GM19193 (cell line): Measurements from ENCODE around the gene PDE4D.

Experiments used
- POLR2A ChIP-seq: IDR thresholded peaks from 4 replicates; pipeline ENCODE4 v1.6.1; 2011; ENCODE audit not compliant: insufficient read depth, insufficient read length; ENCODE audit errors: extremely low read depth

The PDE4D gene

DNA sequence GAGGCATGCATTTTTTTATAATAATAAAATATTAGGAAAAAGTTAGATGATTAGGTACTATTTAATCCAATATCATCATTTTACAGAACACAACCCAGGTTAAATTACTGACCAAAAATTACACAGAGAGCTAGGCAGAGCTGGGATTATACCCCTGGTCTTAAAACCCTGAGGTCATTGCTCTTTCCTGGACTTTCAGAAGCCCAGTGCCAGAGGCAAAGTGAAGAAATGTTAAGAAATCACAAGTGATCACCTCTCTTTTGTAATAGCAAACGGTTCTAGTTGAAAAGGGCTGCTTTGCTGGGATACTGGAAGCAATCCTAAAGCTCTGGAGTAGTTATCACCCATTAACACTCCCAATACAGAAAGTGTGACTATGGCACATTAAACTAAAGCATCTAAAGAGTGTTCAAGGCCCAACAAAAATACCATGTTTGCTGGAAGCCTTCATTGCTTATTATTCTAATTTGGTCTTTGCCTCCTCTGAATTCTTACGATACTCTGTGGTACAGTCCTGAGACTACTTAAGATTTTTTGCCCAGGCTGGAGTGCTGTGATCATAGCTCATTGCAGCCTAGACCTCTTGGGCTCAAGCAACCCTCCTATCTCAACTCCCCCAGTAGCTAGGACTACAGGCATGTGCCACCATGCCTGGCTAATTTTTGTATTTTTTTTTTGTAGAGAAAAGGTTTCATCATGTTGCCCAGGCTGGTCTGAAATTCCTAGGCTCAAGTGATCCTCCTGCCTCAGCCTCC, 734.7 kb downstream of the PDE4D start:
- no peak for TF ChIP-seq POLR2A

DNA sequence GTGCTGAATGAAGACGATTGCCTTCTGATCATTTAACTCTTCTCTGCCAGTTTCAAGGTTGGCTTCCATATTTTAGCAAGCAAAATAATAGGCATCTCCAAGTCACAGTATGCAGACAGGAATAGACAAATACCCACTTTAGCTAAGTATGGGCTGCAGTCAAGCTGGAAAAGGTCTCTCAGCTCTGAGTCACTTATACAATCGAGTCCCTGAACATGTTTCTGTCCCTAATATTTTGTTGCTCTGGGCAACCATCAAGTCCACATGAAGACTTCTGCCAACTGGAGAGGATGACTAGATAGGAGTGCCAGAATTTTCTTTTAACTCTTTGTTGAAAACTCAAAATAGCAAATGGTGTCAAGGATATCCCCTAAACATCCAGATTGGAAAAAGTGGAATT, 735.4 kb downstream of the PDE4D start:
- TF ChIP-seq POLR2A = no peak

DNA sequence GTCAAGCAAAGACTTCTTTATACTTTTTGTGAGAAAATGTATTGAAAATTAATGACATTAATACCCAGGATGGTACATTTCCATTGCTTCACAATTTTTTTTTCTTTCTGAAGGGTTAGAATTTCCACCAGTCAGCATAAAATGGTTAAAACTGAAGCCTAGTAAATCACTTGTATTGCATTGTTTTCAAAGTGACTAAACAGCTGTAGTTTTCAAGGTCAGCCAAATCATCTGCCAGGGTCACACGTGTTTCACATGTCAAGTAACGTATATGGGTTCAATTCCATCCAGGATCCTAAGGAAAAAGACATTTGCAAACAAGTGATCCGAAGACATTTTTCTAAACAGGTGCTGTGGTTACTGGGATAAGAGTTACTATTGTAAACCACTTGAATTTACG, 736.5 kb downstream of the PDE4D start:
- TF ChIP-seq POLR2A = no peak

DNA sequence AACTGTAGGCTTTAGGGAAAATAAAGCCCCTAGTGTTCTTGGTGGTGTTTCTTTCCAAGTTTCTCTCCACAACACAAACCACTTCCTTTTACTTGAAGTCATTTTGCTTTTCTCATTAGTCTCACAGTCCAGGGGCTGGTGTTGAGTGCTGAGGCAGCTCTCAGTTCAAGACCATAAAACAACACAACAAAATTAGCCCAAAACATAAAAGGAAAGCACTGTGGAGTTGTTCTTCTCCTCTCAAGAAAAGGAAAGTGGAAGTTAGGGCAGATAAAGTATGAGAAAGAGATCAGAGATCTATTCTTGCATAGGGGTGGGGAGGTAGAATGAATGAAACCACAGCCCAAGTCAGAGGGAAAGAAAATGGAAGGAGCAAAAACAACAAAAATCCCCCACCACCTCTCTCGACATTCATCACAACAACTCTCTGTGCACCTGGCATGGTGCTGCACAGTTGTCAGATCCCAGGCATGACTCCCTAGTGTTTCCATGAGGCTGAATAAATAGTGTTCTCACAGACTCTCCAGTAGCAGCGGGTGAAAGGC, 740.8 kb downstream of the PDE4D start:
- TF ChIP-seq POLR2A = no peak

DNA sequence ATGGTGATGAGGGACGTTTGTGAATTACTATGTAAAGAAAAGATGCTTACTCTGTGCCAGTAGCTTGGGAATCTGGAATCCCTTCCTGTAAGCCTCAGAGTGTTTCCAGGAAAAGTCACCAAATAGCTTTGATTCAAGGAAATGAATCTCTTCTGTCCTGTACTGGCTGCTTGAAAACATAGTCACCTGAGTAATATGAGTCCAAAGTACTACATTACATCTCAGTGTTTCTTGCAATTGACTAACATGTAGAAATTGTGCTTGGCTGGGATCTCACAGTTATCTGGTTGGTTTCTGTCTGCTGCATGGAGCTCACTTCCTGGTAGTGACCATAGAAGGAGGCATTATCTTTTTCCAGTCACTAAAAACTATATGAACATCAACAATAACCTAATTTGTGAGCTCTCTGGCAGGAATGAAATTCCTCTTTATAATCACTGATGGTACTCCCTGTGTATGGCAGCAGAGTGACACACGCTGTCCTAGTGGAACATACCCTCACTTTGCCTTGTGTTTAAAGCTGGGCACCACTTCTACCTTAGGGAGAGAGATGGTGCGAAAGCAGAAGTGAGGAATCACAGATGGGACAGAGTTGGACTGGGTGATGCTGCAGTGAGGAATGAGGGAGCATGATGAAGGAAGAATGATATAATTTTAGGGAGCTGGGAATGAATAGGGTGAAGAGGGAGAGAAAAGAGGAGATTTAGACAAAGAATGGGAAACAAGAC, 742.2 kb downstream of the PDE4D start:
- TF ChIP-seq POLR2A = no peak

DNA sequence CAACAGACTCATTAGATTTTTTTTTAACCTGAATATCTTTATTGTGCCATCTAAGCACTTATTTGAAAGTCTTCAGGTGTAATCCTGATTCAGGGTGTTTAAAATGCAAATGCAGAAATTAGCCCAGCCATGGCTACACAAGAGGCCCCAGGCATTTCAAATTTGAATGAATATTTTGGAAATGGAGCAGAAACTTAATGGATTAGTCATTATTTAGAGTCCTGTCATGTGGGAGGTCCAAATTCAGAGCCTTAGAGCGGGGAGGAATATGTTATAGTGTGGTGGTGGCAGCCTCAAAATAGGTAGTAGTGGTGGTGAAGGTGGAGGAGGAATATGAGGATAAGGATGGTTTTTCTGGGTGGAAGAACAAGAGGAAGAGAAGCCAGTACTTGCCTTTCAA, 743.7 kb downstream of the PDE4D start:
- no peak for TF ChIP-seq POLR2A

DNA sequence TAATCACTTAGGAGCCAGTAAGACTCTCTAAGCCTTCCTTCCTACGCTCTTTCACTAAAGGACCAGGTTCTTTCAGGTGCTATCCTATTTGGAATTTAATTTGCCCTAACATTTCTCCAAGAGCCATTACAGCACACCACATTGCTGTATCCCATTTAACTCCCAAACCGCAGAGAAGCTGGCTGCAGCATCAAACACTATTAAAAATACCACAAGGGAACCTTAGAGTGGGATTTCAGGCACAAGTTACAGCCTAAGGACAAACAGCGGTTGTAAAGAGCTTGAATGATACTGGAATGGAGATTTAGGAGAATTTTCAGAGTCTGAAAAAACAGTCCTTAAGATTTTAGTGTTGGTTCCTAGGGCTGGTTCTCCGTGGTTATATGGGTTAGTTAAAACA, 744.3 kb downstream of the PDE4D start:
- TF ChIP-seq POLR2A = no peak

DNA sequence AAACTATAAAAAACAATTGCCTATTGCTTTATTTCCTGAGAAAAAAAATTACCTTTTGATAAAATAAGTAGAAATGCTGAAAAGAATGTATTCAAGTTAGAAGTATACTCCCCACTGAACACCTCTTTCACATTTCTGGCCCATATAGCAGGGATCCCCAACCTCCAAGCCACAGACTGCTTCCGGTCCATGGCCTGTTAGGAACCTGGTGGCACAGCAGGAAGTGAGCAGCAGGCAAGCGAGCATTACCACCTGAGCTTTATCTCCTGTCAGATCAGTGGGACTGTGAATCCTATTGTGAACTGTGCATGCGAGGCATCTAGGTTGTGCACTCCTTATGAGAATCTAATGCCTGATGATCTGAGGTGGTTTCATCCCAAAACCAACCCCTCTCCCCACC, 746.8 kb downstream of the PDE4D start:
- no peak for TF ChIP-seq POLR2A

DNA sequence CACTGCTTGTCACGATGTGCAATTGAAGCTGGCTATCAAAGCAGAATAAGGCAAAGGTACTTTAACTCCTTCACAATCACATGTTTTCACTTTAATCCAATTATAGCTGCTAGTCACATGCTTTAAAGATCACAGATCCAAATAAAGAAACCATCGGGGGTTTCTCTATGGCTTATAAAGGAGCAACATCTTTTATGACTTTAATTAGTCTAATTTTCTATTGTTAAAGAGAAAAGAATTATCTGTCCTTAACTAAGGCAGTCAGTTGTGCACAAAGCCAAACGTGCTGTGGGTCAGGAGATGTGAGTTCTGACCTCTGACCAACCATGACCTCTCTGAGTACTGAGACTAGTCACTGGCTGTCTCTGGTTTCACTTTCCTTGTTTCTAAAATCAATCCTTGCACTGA, 749.6 kb downstream of the PDE4D start:
- no peak for TF ChIP-seq POLR2A

DNA sequence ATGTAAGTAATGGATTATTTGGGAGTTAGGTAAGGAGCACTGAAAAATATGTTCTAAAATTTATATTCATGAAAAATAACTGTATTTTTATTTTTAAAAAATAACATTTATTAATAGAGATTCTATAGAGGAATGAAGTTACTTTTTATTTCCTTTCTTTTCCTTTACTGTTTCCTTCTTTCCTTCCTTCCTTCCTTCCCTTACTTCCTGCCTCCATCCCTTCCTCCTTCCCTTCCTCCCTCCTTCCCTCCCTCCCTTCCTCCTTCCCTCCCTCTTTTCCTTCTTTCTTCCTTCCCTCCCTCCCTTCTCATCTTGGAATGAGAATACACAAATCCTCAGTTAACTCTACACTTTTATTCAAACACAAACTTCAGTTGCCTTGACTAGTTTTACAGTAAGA, 750.6 kb downstream of the PDE4D start:
- TF ChIP-seq POLR2A = no peak

DNA sequence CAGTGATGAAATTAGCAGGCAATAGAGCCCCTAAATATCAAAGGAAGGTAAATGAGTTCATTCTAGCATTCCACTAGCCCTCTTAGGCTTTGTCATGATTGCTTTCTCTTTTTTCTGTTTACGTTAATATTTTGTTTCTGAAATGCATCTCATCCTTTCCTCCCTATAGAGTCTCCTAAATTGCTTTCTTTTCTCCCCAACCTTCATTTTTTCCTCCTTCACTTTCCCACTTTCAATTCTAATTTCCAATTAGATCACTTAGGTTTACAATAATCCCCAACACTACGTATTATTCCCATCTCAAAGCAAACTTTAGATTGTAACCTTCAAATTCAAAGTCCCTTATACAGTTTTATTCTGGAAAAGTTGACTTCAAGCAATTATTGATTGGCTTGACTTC, 751.4 kb downstream of the PDE4D start:
- no peak for TF ChIP-seq POLR2A

DNA sequence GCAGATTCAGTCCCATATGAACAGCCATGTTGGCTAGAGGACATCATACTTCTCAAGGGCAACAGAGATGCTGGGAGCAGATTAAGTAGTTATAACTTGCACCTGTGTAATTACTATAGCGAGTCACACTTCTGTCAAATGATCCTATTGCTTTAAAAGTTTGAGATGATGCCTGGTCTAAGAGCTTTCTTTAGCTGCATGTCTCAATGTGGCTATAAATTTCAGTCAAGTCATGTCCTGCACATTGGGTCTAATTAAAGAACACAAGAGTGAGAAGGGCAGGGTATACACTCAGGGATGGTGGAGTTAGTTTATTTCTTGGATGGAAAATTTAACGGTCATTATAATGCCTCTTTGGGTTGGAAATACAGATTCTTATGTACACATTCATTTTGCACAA, 753.4 kb downstream of the PDE4D start:
- no peak for TF ChIP-seq POLR2A

DNA sequence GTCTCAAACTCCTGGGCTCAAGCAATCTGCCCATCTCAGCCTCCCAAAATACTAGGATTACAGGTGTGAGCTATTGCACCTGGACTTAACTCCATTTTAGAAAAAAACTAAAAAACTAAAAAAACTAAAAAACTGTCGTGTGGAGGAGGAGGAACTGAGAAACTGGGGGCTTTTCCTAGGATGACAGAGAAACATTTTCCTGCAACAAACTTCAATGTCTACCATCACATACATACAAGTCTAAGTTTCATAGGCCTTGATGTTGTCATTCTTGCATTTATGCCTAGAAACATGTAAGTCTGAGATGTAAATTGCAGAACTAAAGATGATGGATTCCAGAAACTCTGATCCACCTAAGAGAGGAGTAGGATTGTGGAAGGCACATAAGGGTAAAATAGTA, 753.8 kb downstream of the PDE4D start:
- TF ChIP-seq POLR2A = no peak

DNA sequence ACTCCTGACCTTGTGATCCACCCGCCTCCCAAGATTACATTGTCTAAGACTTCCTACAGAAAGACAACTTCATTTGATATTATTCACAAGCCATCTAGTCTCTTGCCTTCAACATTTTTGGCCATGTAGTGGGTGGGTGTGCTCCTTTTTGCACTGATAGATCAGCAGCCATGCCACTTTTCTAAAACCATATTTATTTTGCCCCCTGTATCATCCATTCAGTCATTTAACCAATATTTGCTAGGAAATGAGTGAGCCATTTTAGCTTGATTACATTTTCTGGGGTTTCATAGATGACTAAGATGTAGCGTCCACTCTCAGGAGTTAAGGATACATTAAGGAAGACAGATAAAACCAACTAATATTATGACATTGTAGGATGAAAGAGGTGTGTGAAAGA, 755.0 kb downstream of the PDE4D start:
- TF ChIP-seq POLR2A = no peak

DNA sequence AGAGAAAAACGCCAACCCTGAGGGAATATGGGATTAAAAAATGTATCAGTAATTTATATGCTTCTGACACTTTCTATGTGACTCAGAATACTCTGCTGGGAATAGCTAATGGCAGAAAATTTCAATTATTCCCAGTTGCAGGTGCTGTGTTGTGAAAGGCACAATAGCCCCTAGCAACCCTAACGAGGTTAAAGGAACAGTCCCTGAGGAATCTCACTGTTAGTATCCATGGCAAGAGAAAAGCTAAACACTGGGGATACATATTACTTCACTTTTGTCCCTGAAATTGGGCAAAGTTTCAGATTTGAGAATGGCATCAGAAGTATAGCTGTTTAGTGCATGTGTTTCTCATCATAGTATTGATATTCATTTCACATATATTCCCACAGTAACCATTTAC, 755.7 kb downstream of the PDE4D start:
- no peak for TF ChIP-seq POLR2A

DNA sequence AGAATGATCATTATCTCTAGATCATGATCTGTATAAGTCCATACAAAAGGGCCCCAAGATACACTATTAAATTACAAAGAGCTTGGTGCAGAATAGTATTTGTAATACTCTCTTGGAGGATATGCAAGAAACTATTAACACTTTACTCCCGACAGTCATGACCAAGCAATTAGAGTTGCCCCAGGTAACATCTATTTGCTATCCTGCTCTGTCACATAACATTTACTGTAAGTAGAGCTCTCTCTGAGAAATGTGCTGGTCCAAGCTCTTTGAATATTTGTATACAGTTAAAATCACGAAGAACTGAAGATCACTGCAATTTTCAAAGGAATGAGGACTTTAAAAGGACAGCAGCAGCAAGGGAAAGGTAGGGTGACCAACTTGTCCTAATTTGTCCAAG, 757.0 kb downstream of the PDE4D start:
- TF ChIP-seq POLR2A = no peak
